HepG2 (cell line): ENCODE data around the gene PRKCE. TPM values are rescaled to one million over a fixed set of nuclear protein-coding genes. Genes with fewer than 3 reads are reported as not detected.
A peak's percentile ranks its signal among the peaks of the same experiment; 100 is the strongest.

Source experiments
- ERF ChIP-seq: IDR thresholded peaks from 2 replicates; pipeline ENCODE4 v1.6.1; 2018; ENCODE audit warnings: missing biosample characterization, missing genetic modification reagents
- FOSL2 ChIP-seq: sonication (generic); formaldehyde crosslinking; IDR thresholded peaks from 2 replicates; pipeline ENCODE4 v1.4.0; 2020; ENCODE audit warnings: missing genetic modification reagents
- FOXA3 ChIP-seq: IDR thresholded peaks from 2 replicates; pipeline ENCODE4 v1.6.1; 2016; ENCODE audit warnings: missing genetic modification reagents, missing compliant biosample characterization
- NFE2L1 ChIP-seq: sonication (generic); formaldehyde crosslinking; IDR thresholded peaks from 2 replicates; pipeline ENCODE4 v1.4.0; 2020; ENCODE audit warnings: missing genetic modification reagents, mild to moderate bottlenecking, borderline replicate concordance
- NR2F6 ChIP-seq, 2 experiments: IDR thresholded peaks; 2 replicates each; pipeline ENCODE4 v1.6.1; 2016; ENCODE audit warnings: antibody characterized with exemption in 1 of 2, mild to moderate bottlenecking in 1 of 2
- RAD51 ChIP-seq: fragments of 450-650 bp; IDR thresholded peaks from 2 replicates; pipeline ENCODE4 v1.6.1; 2016; ENCODE audit warnings: borderline replicate concordance
- SAP130 ChIP-seq: IDR thresholded peaks from 2 replicates; pipeline ENCODE4 v1.6.1; 2016; ENCODE audit warnings: low read depth
- SOX5 ChIP-seq: IDR thresholded peaks from 2 replicates; pipeline ENCODE4 v1.6.1; 2016; ENCODE audit warnings: borderline replicate concordance
- TBX2 ChIP-seq: sonication (generic); formaldehyde crosslinking; IDR thresholded peaks from 2 replicates; pipeline ENCODE4 v1.5.0; 2020; ENCODE audit warnings: missing genetic modification reagents, mild to moderate bottlenecking, borderline replicate concordance
- ZFP36 ChIP-seq: fragments of 150-350 bp; IDR thresholded peaks from 2 replicates; pipeline ENCODE4 v1.6.1; 2018; ENCODE audit warnings: borderline replicate concordance, low read length, low read depth; ENCODE audit not compliant: partially characterized antibody
- ZNF12 ChIP-seq: sonication (generic); formaldehyde crosslinking; IDR thresholded peaks from 2 replicates; pipeline ENCODE4 v1.5.0; 2020; ENCODE audit warnings: missing genetic modification reagents
- polyA plus RNA-seq, 8 experiments: library from polyadenylated mRNA; depleted of rRNA in 3 of 8; stranded (reverse) in 7 of 8; unstranded in 1 of 8; fragments of >200 nt; fragmentation: Illumina TruSeq in 4 of 8; extraction: Trizol in 4 of 8; gene quantifications; 2 replicates each; pipeline versions ENCODE4 v1.2.1 to v1.2.3, GENCODE V29; 2011 to 2016; ENCODE audit warnings: low read depth in 4 of 8, missing spikeins in 1 of 8, mixed read lengths in 1 of 8; ENCODE audit not compliant: insufficient read depth in 1 of 8
- total RNA-seq, 5 experiments: library from RNA; depleted of rRNA; stranded (reverse); fragments of >200 nt; fragmentation: Illumina TruSeq; extraction: Trizol; gene quantifications; 2 replicates each; pipeline ENCODE4 v1.2.3, GENCODE V29; 2016; ENCODE audit warnings: low read depth in 1 of 5
- TF ChIP-seq, protein P1 (sequence below): sonication (generic); formaldehyde crosslinking; conservative IDR thresholded peaks from 2 replicates; pipeline ENCODE4 v1.4.0; 2020; ENCODE audit warnings: mild to moderate bottlenecking, missing genetic modification reagents, moderate library complexity
- TF ChIP-seq, protein P2 (sequence below): sonication (generic); formaldehyde crosslinking; IDR thresholded peaks from 2 replicates; pipeline ENCODE4 v1.4.0; 2020; ENCODE audit warnings: missing genetic modification reagents, mild to moderate bottlenecking, borderline replicate concordance
- TF ChIP-seq, protein P3 (sequence below): sonication (generic); formaldehyde crosslinking; IDR thresholded peaks from 2 replicates; pipeline ENCODE4 v1.4.0; 2020; ENCODE audit warnings: missing genetic modification reagents
- TF ChIP-seq, protein P4 (sequence below): conservative IDR thresholded peaks from 2 replicates; pipeline ENCODE4 v1.6.1; 2018; ENCODE audit warnings: missing genetic modification reagents
- TF ChIP-seq, protein P5 (sequence below): sonication (generic); formaldehyde crosslinking; IDR thresholded peaks from 2 replicates; pipeline ENCODE4 v1.8.0; 2022; ENCODE audit warnings: missing genetic modification reagents, mild to moderate bottlenecking, moderate library complexity, borderline replicate concordance

Gene PRKCE
- total and polyA plus RNA-seq, 2 of the 13 experiments (the other 11 are each of a cell fraction or from before 2014, with no cell fraction given) = 1.0 to 3.9 TPM

DNA sequence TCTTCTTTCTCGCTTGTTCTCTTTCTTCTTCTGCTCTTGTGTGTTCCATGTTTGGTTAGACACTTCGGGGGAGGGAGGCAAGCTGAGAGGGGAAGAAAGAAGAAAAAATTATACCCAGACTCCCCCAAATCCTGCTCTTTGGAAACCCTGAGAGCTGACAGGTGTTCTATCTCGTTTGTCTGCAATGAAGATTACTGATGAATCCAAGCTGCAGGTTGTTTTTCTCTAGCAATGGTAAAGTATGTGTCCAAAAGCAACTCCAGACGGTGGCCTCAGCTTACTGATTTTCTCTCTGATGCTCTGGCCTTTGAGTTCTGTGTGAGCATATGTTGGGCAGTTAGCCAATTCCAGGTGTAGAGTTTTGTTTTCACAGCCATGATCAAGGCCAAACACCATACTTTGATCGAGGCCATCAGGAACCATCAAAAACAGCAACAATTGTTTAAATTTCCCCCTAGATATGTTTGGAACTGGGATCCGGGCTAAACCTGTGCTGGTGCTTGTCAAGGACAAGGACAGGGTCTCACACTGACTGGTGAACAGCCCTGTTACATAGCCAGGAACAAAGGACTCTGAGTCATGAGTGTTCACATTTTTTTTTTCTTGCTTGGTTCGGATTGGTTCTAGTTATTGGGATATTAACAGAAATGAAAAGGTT lies 142.0 kb downstream of the PRKCE start (continued):
- TF ChIP-seq ZFP36 = no peak
- peak; percentile 84; the same call in 1 of the 2 replicates for TF ChIP-seq SOX5 (CRISPR knock-in tag)
- TF ChIP-seq NR2F6 (IDR thresholded peaks at IDR 0.05) = no peak
- TF ChIP-seq NR2F6 (CRISPR knock-in tag; IDR thresholded peaks at IDR 0.05) = peak; percentile 26; the same call in 1 of the 2 replicates
- peak; percentile 48 for TF ChIP-seq FOSL2 (CRISPR knock-in tag)
- no peak for TF ChIP-seq NFE2L1 (CRISPR knock-in tag)
- TF ChIP-seq, protein P1, sequence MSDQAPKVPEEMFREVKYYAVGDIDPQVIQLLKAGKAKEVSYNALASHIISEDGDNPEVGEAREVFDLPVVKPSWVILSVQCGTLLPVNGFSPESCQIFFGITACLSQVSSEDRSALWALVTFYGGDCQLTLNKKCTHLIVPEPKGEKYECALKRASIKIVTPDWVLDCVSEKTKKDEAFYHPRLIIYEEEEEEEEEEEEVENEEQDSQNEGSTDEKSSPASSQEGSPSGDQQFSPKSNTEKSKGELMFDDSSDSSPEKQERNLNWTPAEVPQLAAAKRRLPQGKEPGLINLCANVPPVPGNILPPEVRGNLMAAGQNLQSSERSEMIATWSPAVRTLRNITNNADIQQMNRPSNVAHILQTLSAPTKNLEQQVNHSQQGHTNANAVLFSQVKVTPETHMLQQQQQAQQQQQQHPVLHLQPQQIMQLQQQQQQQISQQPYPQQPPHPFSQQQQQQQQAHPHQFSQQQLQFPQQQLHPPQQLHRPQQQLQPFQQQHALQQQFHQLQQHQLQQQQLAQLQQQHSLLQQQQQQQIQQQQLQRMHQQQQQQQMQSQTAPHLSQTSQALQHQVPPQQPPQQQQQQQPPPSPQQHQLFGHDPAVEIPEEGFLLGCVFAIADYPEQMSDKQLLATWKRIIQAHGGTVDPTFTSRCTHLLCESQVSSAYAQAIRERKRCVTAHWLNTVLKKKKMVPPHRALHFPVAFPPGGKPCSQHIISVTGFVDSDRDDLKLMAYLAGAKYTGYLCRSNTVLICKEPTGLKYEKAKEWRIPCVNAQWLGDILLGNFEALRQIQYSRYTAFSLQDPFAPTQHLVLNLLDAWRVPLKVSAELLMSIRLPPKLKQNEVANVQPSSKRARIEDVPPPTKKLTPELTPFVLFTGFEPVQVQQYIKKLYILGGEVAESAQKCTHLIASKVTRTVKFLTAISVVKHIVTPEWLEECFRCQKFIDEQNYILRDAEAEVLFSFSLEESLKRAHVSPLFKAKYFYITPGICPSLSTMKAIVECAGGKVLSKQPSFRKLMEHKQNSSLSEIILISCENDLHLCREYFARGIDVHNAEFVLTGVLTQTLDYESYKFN (CRISPR knock-in tag) = peak; percentile 66
- TF ChIP-seq, protein P2, sequence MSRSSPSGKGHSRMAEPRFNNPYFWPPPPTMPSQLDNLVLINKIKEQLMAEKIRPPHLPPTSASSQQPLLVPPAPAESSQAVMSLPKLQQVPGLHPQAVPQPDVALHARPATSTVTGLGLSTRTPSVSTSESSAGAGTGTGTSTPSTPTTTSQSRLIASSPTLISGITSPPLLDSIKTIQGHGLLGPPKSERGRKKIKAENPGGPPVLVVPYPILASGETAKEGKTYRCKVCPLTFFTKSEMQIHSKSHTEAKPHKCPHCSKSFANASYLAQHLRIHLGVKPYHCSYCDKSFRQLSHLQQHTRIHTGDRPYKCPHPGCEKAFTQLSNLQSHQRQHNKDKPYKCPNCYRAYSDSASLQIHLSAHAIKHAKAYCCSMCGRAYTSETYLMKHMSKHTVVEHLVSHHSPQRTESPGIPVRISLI = peak; percentile 76
- peak; percentile 26; the same call in 1 of the 2 replicates for TF ChIP-seq TBX2
- TF ChIP-seq, protein P3, sequence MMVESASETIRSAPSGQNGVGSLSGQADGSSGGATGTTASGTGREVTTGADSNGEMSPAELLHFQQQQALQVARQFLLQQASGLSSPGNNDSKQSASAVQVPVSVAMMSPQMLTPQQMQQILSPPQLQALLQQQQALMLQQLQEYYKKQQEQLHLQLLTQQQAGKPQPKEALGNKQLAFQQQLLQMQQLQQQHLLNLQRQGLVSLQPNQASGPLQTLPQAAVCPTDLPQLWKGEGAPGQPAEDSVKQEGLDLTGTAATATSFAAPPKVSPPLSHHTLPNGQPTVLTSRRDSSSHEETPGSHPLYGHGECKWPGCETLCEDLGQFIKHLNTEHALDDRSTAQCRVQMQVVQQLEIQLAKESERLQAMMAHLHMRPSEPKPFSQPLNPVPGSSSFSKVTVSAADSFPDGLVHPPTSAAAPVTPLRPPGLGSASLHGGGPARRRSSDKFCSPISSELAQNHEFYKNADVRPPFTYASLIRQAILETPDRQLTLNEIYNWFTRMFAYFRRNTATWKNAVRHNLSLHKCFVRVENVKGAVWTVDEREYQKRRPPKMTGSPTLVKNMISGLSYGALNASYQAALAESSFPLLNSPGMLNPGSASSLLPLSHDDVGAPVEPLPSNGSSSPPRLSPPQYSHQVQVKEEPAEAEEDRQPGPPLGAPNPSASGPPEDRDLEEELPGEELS (CRISPR knock-in tag) = 0 out of 2 replicates have a peak, but pooled peaks have one; percentile 36
- TF ChIP-seq SAP130 (CRISPR knock-in tag) = peak; percentile 49; the same call in 1 of the 2 replicates
- TF ChIP-seq RAD51 = no peak
- TF ChIP-seq ZNF12 (CRISPR knock-in tag) = peak; percentile 98
- TF ChIP-seq, protein P4, sequence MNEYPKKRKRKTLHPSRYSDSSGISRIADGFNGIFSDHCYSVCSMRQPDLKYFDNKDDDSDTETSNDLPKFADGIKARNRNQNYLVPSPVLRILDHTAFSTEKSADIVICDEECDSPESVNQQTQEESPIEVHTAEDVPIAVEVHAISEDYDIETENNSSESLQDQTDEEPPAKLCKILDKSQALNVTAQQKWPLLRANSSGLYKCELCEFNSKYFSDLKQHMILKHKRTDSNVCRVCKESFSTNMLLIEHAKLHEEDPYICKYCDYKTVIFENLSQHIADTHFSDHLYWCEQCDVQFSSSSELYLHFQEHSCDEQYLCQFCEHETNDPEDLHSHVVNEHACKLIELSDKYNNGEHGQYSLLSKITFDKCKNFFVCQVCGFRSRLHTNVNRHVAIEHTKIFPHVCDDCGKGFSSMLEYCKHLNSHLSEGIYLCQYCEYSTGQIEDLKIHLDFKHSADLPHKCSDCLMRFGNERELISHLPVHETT (CRISPR knock-in tag) = no peak
- peak; percentile 22; the same call in 1 of the 2 replicates for TF ChIP-seq FOXA3
- TF ChIP-seq, protein P5, sequence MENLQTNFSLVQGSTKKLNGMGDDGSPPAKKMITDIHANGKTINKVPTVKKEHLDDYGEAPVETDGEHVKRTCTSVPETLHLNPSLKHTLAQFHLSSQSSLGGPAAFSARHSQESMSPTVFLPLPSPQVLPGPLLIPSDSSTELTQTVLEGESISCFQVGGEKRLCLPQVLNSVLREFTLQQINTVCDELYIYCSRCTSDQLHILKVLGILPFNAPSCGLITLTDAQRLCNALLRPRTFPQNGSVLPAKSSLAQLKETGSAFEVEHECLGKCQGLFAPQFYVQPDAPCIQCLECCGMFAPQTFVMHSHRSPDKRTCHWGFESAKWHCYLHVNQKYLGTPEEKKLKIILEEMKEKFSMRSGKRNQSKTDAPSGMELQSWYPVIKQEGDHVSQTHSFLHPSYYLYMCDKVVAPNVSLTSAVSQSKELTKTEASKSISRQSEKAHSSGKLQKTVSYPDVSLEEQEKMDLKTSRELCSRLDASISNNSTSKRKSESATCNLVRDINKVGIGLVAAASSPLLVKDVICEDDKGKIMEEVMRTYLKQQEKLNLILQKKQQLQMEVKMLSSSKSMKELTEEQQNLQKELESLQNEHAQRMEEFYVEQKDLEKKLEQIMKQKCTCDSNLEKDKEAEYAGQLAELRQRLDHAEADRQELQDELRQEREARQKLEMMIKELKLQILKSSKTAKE (CRISPR knock-in tag) = peak; percentile 61; the same call in 1 of the 2 replicates
- TF ChIP-seq ERF = 0 out of 2 replicates have a peak, but pooled peaks have one; percentile 29
